ENCODE measurements around the gene TLE6.
A peak's percentile ranks its signal among the peaks of the same experiment; 100 is the strongest.
"Not testable (repeated sequence)": the region's sequence is repeated elsewhere in the genome, so short reads cannot be mapped to it uniquely, and the experiment has no call there.

Gene TLE6

GRCh38 chr19:2974342-2975041 is 2.9 kb upstream of the TLE6 start:
- peak in 1 of 2 donors; percentile 30 for DNase-seq

GRCh38 chr19:2976609-2977000 is 759 bp upstream of the TLE6 start:
- DNase-seq: no peak

GRCh38 chr19:2977746-2978138 is 378 bp downstream of the TLE6 start:
- DNase-seq: no peak

GRCh38 chr19:2978166-2978767 is 903 bp downstream of the TLE6 start:
- DNase-seq: no peak

GRCh38 chr19:2978772-2979171 is 1.4 kb downstream of the TLE6 start:
- DNase-seq: no peak

- DNase-seq: no peak
Observed at GRCh38 chr19:2981898-2982297, 4.5 kb downstream of the TLE6 start.

- DNase-seq: no peak
Observed at GRCh38 chr19:2982561-2982960, 5.2 kb downstream of the TLE6 start.

GRCh38 chr19:2982983-2983350 is 5.6 kb downstream of the TLE6 start:
- no peak for DNase-seq

GRCh38 chr19:2983351-2984214 is 6.2 kb downstream of the TLE6 start:
- DNase-seq: no peak

- no peak for DNase-seq
Observed at GRCh38 chr19:2984215-2984528, 6.8 kb downstream of the TLE6 start.

- no peak for DNase-seq
Observed at GRCh38 chr19:2986951-2987524, 9.7 kb downstream of the TLE6 start.

- DNase-seq: no peak
Observed at GRCh38 chr19:2987797-2988196, 10.4 kb downstream of the TLE6 start.

- no peak for DNase-seq
Observed at GRCh38 chr19:2988568-2988967, 11.2 kb downstream of the TLE6 start.

- DNase-seq: no peak
Observed at GRCh38 chr19:2989236-2989946, 12.0 kb downstream of the TLE6 start.

GRCh38 chr19:2992333-2992732 is 15.0 kb downstream of the TLE6 start:
- not testable (repeated sequence) for DNase-seq

- DNase-seq: no peak
Observed at GRCh38 chr19:2992958-2993357, 15.6 kb downstream of the TLE6 start.

GRCh38 chr19:2993579-2993978 is 16.2 kb downstream of the TLE6 start:
- no peak for DNase-seq

- DNase-seq: no peak
Observed at GRCh38 chr19:2994588-2995131, 17.3 kb downstream of the TLE6 start.

- DNase-seq: no peak
Observed at GRCh38 chr19:2997720-2998119, 20.4 kb downstream of the TLE6 start.

- no peak for DNase-seq
Observed at GRCh38 chr19:2998642-2999041, 21.3 kb downstream of the TLE6 start.

GRCh38 chr19:3001235-3001800 is 24.0 kb downstream of the TLE6 start:
- DNase-seq: no peak

GRCh38 chr19:3003046-3003445 is 25.7 kb downstream of the TLE6 start:
- no peak for DNase-seq

GRCh38 chr19:3004522-3004921 is 27.2 kb downstream of the TLE6 start:
- no peak for DNase-seq
